ENCODE results near the gene C9.

The C9 gene

DNA sequence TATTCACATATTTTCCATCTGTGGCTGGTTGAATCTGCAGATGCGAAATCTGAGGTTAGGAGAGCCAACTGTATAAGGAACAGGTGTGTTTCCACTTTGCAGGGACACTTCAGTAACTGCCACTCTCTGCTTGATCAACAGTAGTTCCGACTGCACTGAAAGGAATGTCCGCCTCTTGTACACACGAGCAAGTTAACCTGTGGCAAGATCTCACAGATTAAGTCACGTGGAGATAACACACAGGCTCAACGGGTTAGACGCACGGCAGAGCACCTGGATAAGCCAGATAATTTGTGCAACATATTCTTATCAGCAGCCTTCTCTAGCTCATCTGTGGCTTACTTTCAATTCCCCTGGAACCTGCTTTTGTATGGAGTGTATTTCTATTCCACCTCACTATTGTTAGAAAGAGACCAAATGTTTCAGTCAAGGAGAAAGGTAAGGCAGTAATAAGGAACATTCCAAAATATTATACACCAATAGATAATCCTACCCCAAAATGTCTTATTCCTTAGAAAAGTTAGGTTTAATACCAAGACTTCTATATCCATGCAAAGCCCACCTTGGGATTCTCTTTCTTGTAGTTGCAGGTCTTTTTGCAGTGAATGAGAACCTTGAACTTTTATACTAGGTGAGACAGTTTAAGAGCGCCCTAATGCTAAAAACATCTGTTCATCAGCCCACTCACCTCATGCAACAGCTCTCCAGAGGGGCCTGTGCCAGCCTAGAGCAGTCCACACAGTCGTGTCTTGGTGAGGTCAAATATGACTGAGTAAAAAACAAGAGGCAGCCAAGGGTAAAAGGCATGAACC is 6.5 kb upstream of the C9 start:
- intact Hi-C loops (cut with DNase I; ENCODE audit: low total_unique reads) = no loop called here
- Histone ChIP-seq H3K27me3 (no peaks in the 10 kb centered on the region), H3K9me3 (no peaks in the 10 kb centered on the region), H3K4me1 (no peaks in the 10 kb centered on the region), H3K36me3 (peaks cover 22 to 57% (median 57%) of the 10 kb centered on the region in 3 donors), H3K27ac (no peak overlapping the region), H3K4me3 (no peak overlapping the region)
- TF ChIP-seq, protein P1, sequence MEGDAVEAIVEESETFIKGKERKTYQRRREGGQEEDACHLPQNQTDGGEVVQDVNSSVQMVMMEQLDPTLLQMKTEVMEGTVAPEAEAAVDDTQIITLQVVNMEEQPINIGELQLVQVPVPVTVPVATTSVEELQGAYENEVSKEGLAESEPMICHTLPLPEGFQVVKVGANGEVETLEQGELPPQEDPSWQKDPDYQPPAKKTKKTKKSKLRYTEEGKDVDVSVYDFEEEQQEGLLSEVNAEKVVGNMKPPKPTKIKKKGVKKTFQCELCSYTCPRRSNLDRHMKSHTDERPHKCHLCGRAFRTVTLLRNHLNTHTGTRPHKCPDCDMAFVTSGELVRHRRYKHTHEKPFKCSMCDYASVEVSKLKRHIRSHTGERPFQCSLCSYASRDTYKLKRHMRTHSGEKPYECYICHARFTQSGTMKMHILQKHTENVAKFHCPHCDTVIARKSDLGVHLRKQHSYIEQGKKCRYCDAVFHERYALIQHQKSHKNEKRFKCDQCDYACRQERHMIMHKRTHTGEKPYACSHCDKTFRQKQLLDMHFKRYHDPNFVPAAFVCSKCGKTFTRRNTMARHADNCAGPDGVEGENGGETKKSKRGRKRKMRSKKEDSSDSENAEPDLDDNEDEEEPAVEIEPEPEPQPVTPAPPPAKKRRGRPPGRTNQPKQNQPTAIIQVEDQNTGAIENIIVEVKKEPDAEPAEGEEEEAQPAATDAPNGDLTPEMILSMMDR (IDR thresholded peaks at IDR 0.05) = no peak
- no peak for DNase-seq

DNA sequence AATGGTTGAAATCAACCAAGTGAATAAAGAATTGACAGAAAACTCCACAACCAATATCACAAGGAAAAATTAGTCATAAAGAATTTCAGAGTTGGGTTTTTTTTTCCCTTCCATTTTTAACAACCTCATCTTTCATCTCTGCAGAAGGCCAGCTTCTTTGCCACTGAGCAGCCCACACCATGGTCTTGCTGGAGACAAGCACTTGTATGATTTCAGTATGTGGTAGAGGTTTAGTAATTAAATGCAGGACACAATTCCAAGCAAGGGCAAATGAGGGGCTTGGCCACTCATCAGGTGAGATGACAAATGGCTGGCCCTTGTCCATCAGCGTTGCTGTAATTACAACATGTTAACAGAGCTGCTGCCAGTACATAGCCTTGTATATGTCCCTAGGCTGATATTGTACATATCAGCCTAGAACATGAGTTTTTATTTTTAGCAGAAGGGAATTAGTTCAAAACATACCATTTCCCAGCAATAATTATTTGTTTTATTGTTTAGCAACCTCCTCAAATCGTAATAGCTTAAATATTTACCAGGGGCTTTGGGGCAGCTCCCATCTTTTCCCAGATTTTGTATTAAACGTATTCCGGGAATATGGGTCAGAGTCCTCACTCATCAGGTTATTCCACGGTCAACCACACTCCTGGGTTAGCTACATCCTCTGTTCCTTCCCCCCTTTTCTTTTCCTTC is 5.0 kb upstream of the C9 start:
- H3K9me3 ChIP-seq = no peaks in the 10 kb centered on the region
- no peak overlapping the region for H3K27ac ChIP-seq
- TF ChIP-seq, protein P1 (IDR thresholded peaks at IDR 0.05) = no peak
- H3K27me3 ChIP-seq = no peaks in the 10 kb centered on the region
- no peaks in the 10 kb centered on the region for H3K4me1 ChIP-seq
- intact Hi-C loops (cut with DNase I; ENCODE audit: low total_unique reads) = no loop called here
- no peak overlapping the region for H3K4me3 ChIP-seq
- peak in 1 of 2 donors; percentile 37 for DNase-seq
- H3K36me3 ChIP-seq = peaks cover 11 to 44% (median 43%) of the 10 kb centered on the region in 3 donors

DNA sequence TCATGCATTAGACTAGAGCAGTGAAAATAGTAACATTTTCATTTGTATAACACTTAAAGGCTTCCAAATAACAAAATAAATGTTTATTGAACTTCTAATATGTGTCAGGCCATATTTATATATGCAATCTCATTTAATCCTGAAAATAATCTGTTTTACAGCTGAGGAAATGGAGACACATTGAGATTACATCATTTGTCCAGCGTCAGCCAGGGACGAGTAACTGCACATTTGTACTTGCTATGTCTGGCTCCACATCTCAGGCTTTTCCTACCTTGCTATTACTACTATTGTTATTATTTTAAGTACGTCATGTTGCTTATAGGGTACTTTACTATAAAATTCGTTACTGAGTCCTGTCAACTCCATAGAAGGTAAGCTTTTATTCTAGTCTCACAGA is 3.8 kb upstream of the C9 start:
- Histone ChIP-seq H3K4me3 (no peak overlapping the region), H3K27ac (no peak overlapping the region), H3K27me3 (no peaks in the 10 kb centered on the region), H3K36me3 (peaks cover 0 to 32% (median 32%) of the 10 kb centered on the region in 3 donors), H3K9me3 (no peaks in the 10 kb centered on the region), H3K4me1 (no peaks in the 10 kb centered on the region)
- TF ChIP-seq, protein P1 (IDR thresholded peaks at IDR 0.05) = no peak
- intact Hi-C loops (cut with DNase I; ENCODE audit: low total_unique reads) = no loop called here
- no peak for DNase-seq

DNA sequence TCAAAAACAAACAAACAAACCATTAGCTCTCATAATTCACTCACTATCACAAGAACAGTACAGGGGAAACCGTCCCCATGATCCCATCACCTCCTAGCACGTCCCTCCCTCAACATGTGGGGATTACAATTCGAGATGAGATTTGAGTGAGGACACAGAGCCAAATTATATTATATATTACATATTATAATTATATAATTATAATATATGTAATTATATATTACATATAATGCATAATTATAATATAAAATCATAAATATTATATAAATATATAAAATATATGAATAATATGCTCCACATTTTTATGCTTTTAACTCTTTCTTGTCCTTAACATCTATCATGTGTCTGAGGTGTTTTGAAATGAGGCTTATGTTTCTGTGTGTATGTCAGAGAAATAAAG is 3.4 kb upstream of the C9 start:
- DNase-seq = no peak
- H3K9me3 ChIP-seq = no peaks in the 10 kb centered on the region
- H3K27me3 ChIP-seq = no peaks in the 10 kb centered on the region
- H3K36me3 ChIP-seq = peaks cover 0 to 28% (median 28%) of the 10 kb centered on the region in 3 donors
- no peak overlapping the region for H3K4me3 ChIP-seq
- intact Hi-C loops (cut with DNase I; ENCODE audit: low total_unique reads) = no loop called here
- H3K27ac ChIP-seq = no peak overlapping the region
- no peaks in the 10 kb centered on the region for H3K4me1 ChIP-seq
- TF ChIP-seq, protein P1 (IDR thresholded peaks at IDR 0.05) = no peak

DNA sequence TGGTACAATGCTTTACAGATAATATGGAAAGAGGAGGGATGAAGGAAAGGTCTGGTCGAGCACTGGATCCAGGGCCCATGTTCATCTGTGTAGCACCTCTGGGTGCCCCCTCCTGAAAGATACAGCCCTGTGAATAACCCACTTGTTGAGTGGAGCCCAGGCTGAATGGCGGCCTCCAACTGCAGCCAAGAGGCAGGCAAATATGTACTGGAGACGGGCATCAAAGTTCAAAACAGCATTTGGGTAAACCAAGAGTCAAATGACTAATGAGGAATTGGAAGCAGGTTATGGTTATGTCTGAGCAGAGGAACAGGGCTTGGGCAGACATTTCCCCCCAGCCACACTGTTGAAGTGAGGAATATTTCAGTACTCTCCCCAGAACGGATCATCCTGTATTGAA is 1.1 kb downstream of the C9 start:
- DNase-seq = no peak
- Histone ChIP-seq H3K4me1 (no peaks in the 10 kb centered on the region), H3K27ac (no peak overlapping the region), H3K27me3 (no peaks in the 10 kb centered on the region), H3K9me3 (no peaks in the 10 kb centered on the region), H3K4me3 (no peak overlapping the region), H3K36me3 (no peaks in the 10 kb centered on the region)
- intact Hi-C loops (cut with DNase I; ENCODE audit: low total_unique reads) = no loop called here
- TF ChIP-seq, protein P1 (IDR thresholded peaks at IDR 0.05) = no peak

Measured in tibial artery (tissue), 4 donors.